GM10266 (cell line): Measurements from ENCODE around the gene RAB31.
"Not testable (repeated sequence)": the region's sequence is repeated elsewhere in the genome, so short reads cannot be mapped to it uniquely, and the experiment has no call there.

Experiments used
- DNase-seq: peaks from one replicate; pipeline ENCODE4 v3.0.0; 2012; ENCODE audit errors: extremely low spot score
- CTCF ChIP-seq: IDR thresholded peaks from 2 replicates; pipeline ENCODE4 v1.5.1; 2012; ENCODE audit warnings: mild to moderate bottlenecking, low read depth; ENCODE audit not compliant: control insufficient read depth, insufficient read depth; ENCODE audit errors: missing control alignments

The RAB31 gene

GRCh38 chr18:9898792-9899549 lies 190.9 kb downstream of the RAB31 start:
- no peak for TF ChIP-seq CTCF
- no peak for DNase-seq

GRCh38 chr18:9899550-9899930 lies 191.4 kb downstream of the RAB31 start:
- not testable (repeated sequence) for DNase-seq

GRCh38 chr18:9900699-9901098 lies 192.6 kb downstream of the RAB31 start:
- no peak for DNase-seq
- no peak for TF ChIP-seq CTCF

- DNase-seq: no peak
- no peak for TF ChIP-seq CTCF
Measured at GRCh38 chr18:9901377-9901776, 193.3 kb downstream of the RAB31 start.

- DNase-seq: not testable (repeated sequence)
Measured at GRCh38 chr18:9902264-9902663, 194.2 kb downstream of the RAB31 start.

- no peak for TF ChIP-seq CTCF
- no peak for DNase-seq
Measured at GRCh38 chr18:9902832-9903231, 194.7 kb downstream of the RAB31 start.

GRCh38 chr18:9905401-9905922 lies 197.4 kb downstream of the RAB31 start:
- TF ChIP-seq CTCF: no peak
- DNase-seq: no peak

GRCh38 chr18:9906481-9906880 lies 198.4 kb downstream of the RAB31 start:
- TF ChIP-seq CTCF: no peak
- DNase-seq: no peak
